ENCODE measurements around the gene NOD1.

Gene NOD1

GRCh38 chr7:30470163-30470770 lies 8.3 kb downstream of the NOD1 start:
- DNase-seq = no peak

- no peak for DNase-seq
Observed at GRCh38 chr7:30469303-30469702, 9.3 kb downstream of the NOD1 start.

GRCh38 chr7:30468791-30469190 lies 9.8 kb downstream of the NOD1 start:
- DNase-seq = no peak

GRCh38 chr7:30468041-30468440 lies 10.5 kb downstream of the NOD1 start:
- DNase-seq = no peak

GRCh38 chr7:30467271-30467670 lies 11.3 kb downstream of the NOD1 start:
- no peak for DNase-seq

GRCh38 chr7:30466266-30466665 lies 12.3 kb downstream of the NOD1 start:
- DNase-seq = no peak

- DNase-seq = no peak
Observed at GRCh38 chr7:30465811-30466180, 12.8 kb downstream of the NOD1 start.

- no peak for DNase-seq
Observed at GRCh38 chr7:30465046-30465810, 13.4 kb downstream of the NOD1 start.

- no peak for DNase-seq
Observed at GRCh38 chr7:30464231-30464671, 14.3 kb downstream of the NOD1 start.

GRCh38 chr7:30463405-30464145 lies 15.0 kb downstream of the NOD1 start:
- DNase-seq = no peak

GRCh38 chr7:30462179-30462578 lies 16.4 kb downstream of the NOD1 start:
- DNase-seq = no peak

- no peak for DNase-seq
Observed at GRCh38 chr7:30460246-30460633, 18.3 kb downstream of the NOD1 start.

GRCh38 chr7:30459591-30460245 lies 18.9 kb downstream of the NOD1 start:
- DNase-seq = no peak

GRCh38 chr7:30458311-30458710 lies 20.3 kb downstream of the NOD1 start:
- DNase-seq = no peak

- DNase-seq = no peak
Observed at GRCh38 chr7:30453921-30454320, 24.7 kb downstream of the NOD1 start.

GRCh38 chr7:30453016-30453415 lies 25.6 kb downstream of the NOD1 start:
- DNase-seq = no peak

GRCh38 chr7:30452280-30452930 lies 26.2 kb downstream of the NOD1 start:
- no peak for DNase-seq

- DNase-seq = no peak
Observed at GRCh38 chr7:30451539-30452279, 26.9 kb downstream of the NOD1 start.

- no peak for DNase-seq
Observed at GRCh38 chr7:30450983-30451497, 27.5 kb downstream of the NOD1 start.

- no peak for DNase-seq
Observed at GRCh38 chr7:30450240-30450982, 28.2 kb downstream of the NOD1 start.
